SK-N-SH treated with all-trans-retinoic acid at 6 μM for 48 hours (cell line): ENCODE data around the gene OTUD5.

ENCODE experiments used
- CREB5 ChIP-seq: fragments of 250-450 bp; sonication (Bioruptor Pico); IDR thresholded peaks from 2 replicates; pipeline ENCODE4 v1.5.1; 2020; ENCODE audit warnings: low read depth, mild to moderate bottlenecking, moderate library complexity
- GLIS3 ChIP-seq: fragments of 250-450 bp; sonication (Bioruptor Pico); IDR thresholded peaks from 2 replicates; pipeline ENCODE4 v1.5.0; 2020; ENCODE audit warnings: mild to moderate bottlenecking, moderate library complexity
- ISL1 ChIP-seq: fragments of 250-450 bp; sonication (Bioruptor Pico); IDR thresholded peaks from 2 replicates; pipeline ENCODE4 v2.1.2; 2022; ENCODE audit warnings: mild to moderate bottlenecking, moderate library complexity
- OSR1 ChIP-seq: fragments of 250-450 bp; sonication (Bioruptor Pico); IDR thresholded peaks from 2 replicates; pipeline ENCODE4 v1.8.0; 2022; ENCODE audit warnings: moderate library complexity, mild to moderate bottlenecking, inconsistent platforms
- PPARA ChIP-seq: fragments of 250-450 bp; sonication (Bioruptor Pico); IDR thresholded peaks from 2 replicates; pipeline ENCODE4 v1.5.0; 2020; ENCODE audit warnings: mild to moderate bottlenecking, borderline replicate concordance
- RARB ChIP-seq: fragments of 250-450 bp; sonication (Bioruptor Pico); IDR thresholded peaks from 2 replicates; pipeline ENCODE4 v1.8.0; 2021; ENCODE audit warnings: mild to moderate bottlenecking, moderate library complexity
- SNAI2 ChIP-seq: fragments of 250-450 bp; sonication (Bioruptor Pico); IDR thresholded peaks from 2 replicates; pipeline ENCODE4 v1.5.0; 2020; ENCODE audit warnings: mild to moderate bottlenecking, moderate library complexity
- TCF4 ChIP-seq: fragments of 250-450 bp; sonication (Bioruptor Pico); IDR thresholded peaks from 2 replicates; pipeline ENCODE4 v1.8.0; 2021; ENCODE audit warnings: mild to moderate bottlenecking, moderate library complexity, borderline replicate concordance
- TOX ChIP-seq: fragments of 250-450 bp; sonication (Bioruptor Pico); IDR thresholded peaks from 2 replicates; pipeline ENCODE4 v1.8.0; 2021; ENCODE audit warnings: mild to moderate bottlenecking, moderate library complexity, borderline replicate concordance
- TSHZ2 ChIP-seq: fragments of 250-450 bp; sonication (Bioruptor Pico); IDR thresholded peaks from 2 replicates; pipeline ENCODE4 v1.5.0; 2020; ENCODE audit warnings: mild to moderate bottlenecking, moderate library complexity
- ZC3H10 ChIP-seq: fragments of 250-450 bp; sonication (Bioruptor Pico); IDR thresholded peaks from 2 replicates; pipeline ENCODE4 v1.5.1; 2021; ENCODE audit warnings: mild to moderate bottlenecking, moderate library complexity
- ZFP3 ChIP-seq: fragments of 250-450 bp; sonication (Bioruptor Pico); IDR thresholded peaks from 2 replicates; pipeline ENCODE4 v1.5.0; 2020; ENCODE audit warnings: mild to moderate bottlenecking, moderate library complexity
- ZNF8 ChIP-seq: fragments of 450-650 bp; formaldehyde crosslinking; IDR thresholded peaks from 2 replicates; pipeline ENCODE4 v1.5.0; 2020; ENCODE audit warnings: mild to moderate bottlenecking, moderate library complexity

DNA sequence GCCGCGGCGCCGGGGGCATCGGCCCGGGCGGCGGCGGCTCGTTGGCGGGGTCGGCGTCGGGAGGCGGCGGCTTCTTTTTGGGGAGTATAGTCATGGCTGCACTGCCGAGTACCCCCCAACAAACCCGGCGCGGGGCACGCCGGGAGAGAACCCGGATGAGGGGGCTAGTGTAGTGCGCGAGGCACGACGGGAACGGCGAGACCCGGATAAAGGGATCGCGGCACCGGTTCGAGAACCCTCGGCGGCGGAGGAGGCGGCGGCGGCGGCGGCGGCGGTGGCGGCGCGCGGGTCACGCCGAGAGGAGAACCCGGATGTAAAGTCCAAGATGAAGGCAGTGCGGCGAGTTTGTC is at the start of gene OTUD5:
- TF ChIP-seq TSHZ2 (CRISPR knock-in tag) (no peak), ZFP3 (CRISPR knock-in tag) (no peak), PPARA (no peak), OSR1 (CRISPR knock-in tag) (no peak), RARB (CRISPR knock-in tag) (no peak), ZC3H10 (no peak), TCF4 (CRISPR knock-in tag) (no peak), ZNF8 (CRISPR knock-in tag) (no peak), GLIS3 (CRISPR knock-in tag) (no peak), TOX (CRISPR knock-in tag) (no peak), CREB5 (CRISPR knock-in tag) (no peak), SNAI2 (CRISPR knock-in tag) (no peak), ISL1 (CRISPR knock-in tag) (no peak)
